Colonic mucosa (tissue), 4 donors: ENCODE data around the gene ZNF609. TPM values are rescaled to one million over a fixed set of nuclear protein-coding genes. Genes with fewer than 3 reads are reported as not detected.
A peak's percentile ranks its signal among the peaks of the same experiment; 100 is the strongest.

Experiments used
- DNase-seq: peaks from one replicate; pipeline ENCODE4 v3.0.0-alpha.2; 2020
- H3K27ac ChIP-seq: fragments of 200-600 bp; one replicate; pipeline ENCODE4 v1.8.0; 2021
- H3K27me3 ChIP-seq: fragments of 200-600 bp; one replicate; pipeline ENCODE4 v1.8.0; 2021
- H3K36me3 ChIP-seq: fragments of 200-600 bp; one replicate; pipeline ENCODE4 v1.8.0; 2021
- H3K4me1 ChIP-seq: fragments of 200-600 bp; one replicate; pipeline ENCODE4 v1.8.0; 2021; ENCODE audit warnings: mild to moderate bottlenecking
- H3K4me3 ChIP-seq: fragments of 200-600 bp; one replicate; pipeline ENCODE4 v1.8.0; 2021
- H3K9ac ChIP-seq, 2 donors: one replicate each; pipeline ENCODE4 v1.7.0; 2013; ENCODE audit warnings: control low read depth in 2 of 2, low read depth in 2 of 2, low read length in 2 of 2
- H3K9me3 ChIP-seq: fragments of 200-600 bp; one replicate; pipeline ENCODE4 v1.8.0; 2021
- CTCF ChIP-seq: fragments of 200-600 bp; IDR thresholded peaks from one replicate; pipeline ENCODE4 v1.8.0; 2022; ENCODE audit warnings: antibody characterized with exemption, mild to moderate bottlenecking
- intact Hi-C: fragments of 100-400 bp; cut with DNase I; formaldehyde crosslinking; loops from one replicate; pipeline ENCODE4 v1.14.1; 2022
- total RNA-seq, 2 donors: library from RNA; stranded (reverse); fragmentation: NEBNext Ultra II Directional in 1 of 2; extraction: Animal tissue kit (Norgen Biotek cat#: 25700) in 1 of 2; gene quantifications; one replicate each; pipeline ENCODE4 v1.2.1, GENCODE V29; 2021
- donor health status: healthy.
- donor health status: DM: no; HTN: no; CAD: no.
- donor health status: DM: no; HTN: no; CAD: no.

ZNF609 gene
- total RNA-seq, 2 donors from 2014 or later, result 24.5 to 24.8 TPM

GRCh38 chr15:64528871-64529270 lies 68.5 kb downstream of the ZNF609 start:
- Histone ChIP-seq H3K4me3 (no peak overlapping the region), H3K36me3 (no peaks in the 10 kb centered on the region), H3K9me3 (no peaks in the 10 kb centered on the region), H3K4me1 (no peaks in the 10 kb centered on the region), H3K27ac (no peak overlapping the region), H3K9ac (no peak overlapping the region), H3K27me3 (no peaks in the 10 kb centered on the region)
- DNase-seq, result no peak
- no peak for TF ChIP-seq CTCF
- intact Hi-C loops, result no loop called here

GRCh38 chr15:64530472-64530871 lies 70.1 kb downstream of the ZNF609 start:
- intact Hi-C loops, result no loop called here
- DNase-seq, result no peak

GRCh38 chr15:64530918-64531317 lies 70.5 kb downstream of the ZNF609 start:
- Histone ChIP-seq H3K4me3 (no peak overlapping the region), H3K9me3 (no peaks in the 10 kb centered on the region), H3K36me3 (no peaks in the 10 kb centered on the region), H3K4me1 (no peaks in the 10 kb centered on the region), H3K27ac (no peak overlapping the region), H3K27me3 (no peaks in the 10 kb centered on the region), H3K9ac (no peak overlapping the region)
- TF ChIP-seq CTCF, result no peak
- no peak for DNase-seq
- intact Hi-C loops, result no loop called here

More at GRCh38 chr15:64530472-64530871, 70.1 kb downstream of the ZNF609 start:
- Histone ChIP-seq H3K4me3 (no peak overlapping the region), H3K9ac (no peak overlapping the region), H3K36me3 (no peaks in the 10 kb centered on the region), H3K27me3 (no peaks in the 10 kb centered on the region), H3K27ac (no peak overlapping the region), H3K4me1 (no peaks in the 10 kb centered on the region), H3K9me3 (no peaks in the 10 kb centered on the region)
- no peak for TF ChIP-seq CTCF

GRCh38 chr15:64532521-64533315 lies 72.3 kb downstream of the ZNF609 start:
- DNase-seq, result no peak
- Histone ChIP-seq H3K36me3 (no peaks in the 10 kb centered on the region), H3K27me3 (no peaks in the 10 kb centered on the region), H3K4me3 (no peak overlapping the region), H3K9ac (no peak overlapping the region), H3K9me3 (no peaks in the 10 kb centered on the region), H3K27ac (no peak overlapping the region), H3K4me1 (no peaks in the 10 kb centered on the region)
- intact Hi-C loops, result no loop called here
- TF ChIP-seq CTCF, result no peak

GRCh38 chr15:64535460-64536243 lies 75.3 kb downstream of the ZNF609 start:
- no peak overlapping the region for H3K9ac ChIP-seq
- peak overlapping the region; percentile 34 for H3K27ac ChIP-seq
- intact Hi-C loops, result no loop called here
- no peaks in the 10 kb centered on the region for H3K36me3 ChIP-seq
- no peak for TF ChIP-seq CTCF
- no peaks in the 10 kb centered on the region for H3K4me1 ChIP-seq
- no peaks in the 10 kb centered on the region for H3K9me3 ChIP-seq
- H3K27me3 ChIP-seq, result no peaks in the 10 kb centered on the region
- no peak overlapping the region for H3K4me3 ChIP-seq
- DNase-seq, result no peak
